HUES6 (cell line): Measurements from ENCODE around the gene KLHL40.

Experiments used
- H3K27ac ChIP-seq: 2 replicates; pipeline ENCODE4 v1.7.0; 2013; ENCODE audit warnings: low read depth, mild to moderate bottlenecking, low read length, inconsistent platforms
- H3K27me3 ChIP-seq: 2 replicates; pipeline ENCODE4 v1.6.1; 2013; ENCODE audit warnings: low read length; ENCODE audit not compliant: control insufficient read depth, insufficient read depth
- H3K36me3 ChIP-seq: 2 replicates; pipeline ENCODE4 v1.6.1; 2013; ENCODE audit warnings: low read length; ENCODE audit not compliant: control insufficient read depth, insufficient read depth
- H3K4me1 ChIP-seq: 2 replicates; pipeline ENCODE4 v1.6.1; 2013; ENCODE audit warnings: low read length; ENCODE audit not compliant: control insufficient read depth, insufficient read depth
- H3K4me3 ChIP-seq: 2 replicates; pipeline ENCODE4 v1.5.1; 2013; ENCODE audit warnings: low read depth, low read length
- H3K9ac ChIP-seq: one replicate; pipeline ENCODE4 v1.6.1; 2013; ENCODE audit warnings: mild to moderate bottlenecking, low read length
- H3K9me3 ChIP-seq: 2 replicates; pipeline ENCODE4 v1.6.1; 2013; ENCODE audit warnings: low read depth, low read length; ENCODE audit not compliant: control insufficient read depth, insufficient read depth

The KLHL40 gene

DNA sequence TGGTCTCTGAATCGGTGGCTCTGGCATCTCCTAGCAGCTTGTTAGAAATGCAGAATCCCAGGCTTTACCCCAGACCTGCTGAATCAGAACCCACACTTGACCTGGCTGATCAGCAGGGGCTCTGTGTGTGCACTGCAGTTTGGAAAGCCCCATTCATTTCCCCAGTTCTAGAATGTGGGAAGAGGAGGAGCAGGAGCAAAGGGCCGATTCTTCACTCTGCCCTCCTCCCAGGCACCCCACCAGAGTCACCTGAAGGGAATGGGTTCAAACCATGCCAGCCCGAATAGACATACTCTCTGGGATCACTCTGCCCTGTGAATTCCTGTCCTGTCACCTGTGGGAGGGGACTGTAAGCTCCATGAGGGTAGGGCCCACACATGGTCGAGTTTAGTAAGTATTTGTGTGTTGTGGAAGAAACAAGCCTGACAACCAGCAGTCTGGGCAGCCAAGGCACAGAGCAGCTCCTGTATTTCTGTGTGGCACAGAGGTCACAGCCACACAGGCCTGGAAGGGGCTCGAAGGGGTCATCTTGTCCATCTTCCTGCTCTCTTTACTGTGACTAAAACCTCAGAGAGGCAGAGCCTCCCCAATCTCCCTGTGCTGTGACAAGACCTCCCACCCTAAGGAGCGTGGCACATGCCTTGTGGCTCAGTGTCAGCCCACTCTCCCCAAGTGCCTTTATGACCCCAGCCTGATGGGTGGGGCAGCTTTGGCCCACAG, 46.3 kb downstream of the KLHL40 start:
- peaks cover 42% of the 10 kb centered on the region for H3K4me1 ChIP-seq
- no peaks in the 10 kb centered on the region; the same call in 1 of the 2 replicates for H3K27me3 ChIP-seq
- H3K4me3 ChIP-seq = no peak overlapping the region
- H3K27ac ChIP-seq = no peak overlapping the region
- no peak overlapping the region for H3K9ac ChIP-seq
- H3K36me3 ChIP-seq = no peaks in the 10 kb centered on the region
- peaks cover 4% of the 10 kb centered on the region; the same call in 1 of the 2 replicates for H3K9me3 ChIP-seq

- no peaks in the 10 kb centered on the region for H3K36me3 ChIP-seq
- no peak overlapping the region for H3K4me3 ChIP-seq
- H3K9me3 ChIP-seq = peaks cover 4% of the 10 kb centered on the region; the same call in 1 of the 2 replicates
- H3K27ac ChIP-seq = no peak overlapping the region
- H3K9ac ChIP-seq = no peak overlapping the region
- H3K27me3 ChIP-seq = no peaks in the 10 kb centered on the region; the same call in 1 of the 2 replicates
- H3K4me1 ChIP-seq = peaks cover 42% of the 10 kb centered on the region
Observed at GRCh38 chr3:42732196-42732828, 47.0 kb downstream of the KLHL40 start.

- no peaks in the 10 kb centered on the region; the same call in 1 of the 2 replicates for H3K27me3 ChIP-seq
- no peak overlapping the region for H3K4me3 ChIP-seq
- H3K4me1 ChIP-seq = peaks cover 42% of the 10 kb centered on the region
- H3K27ac ChIP-seq = no peak overlapping the region
- no peaks in the 10 kb centered on the region for H3K36me3 ChIP-seq
- H3K9me3 ChIP-seq = peaks cover 4% of the 10 kb centered on the region; the same call in 1 of the 2 replicates
- H3K9ac ChIP-seq = no peak overlapping the region
Observed at GRCh38 chr3:42732829-42733459, 47.6 kb downstream of the KLHL40 start.

DNA sequence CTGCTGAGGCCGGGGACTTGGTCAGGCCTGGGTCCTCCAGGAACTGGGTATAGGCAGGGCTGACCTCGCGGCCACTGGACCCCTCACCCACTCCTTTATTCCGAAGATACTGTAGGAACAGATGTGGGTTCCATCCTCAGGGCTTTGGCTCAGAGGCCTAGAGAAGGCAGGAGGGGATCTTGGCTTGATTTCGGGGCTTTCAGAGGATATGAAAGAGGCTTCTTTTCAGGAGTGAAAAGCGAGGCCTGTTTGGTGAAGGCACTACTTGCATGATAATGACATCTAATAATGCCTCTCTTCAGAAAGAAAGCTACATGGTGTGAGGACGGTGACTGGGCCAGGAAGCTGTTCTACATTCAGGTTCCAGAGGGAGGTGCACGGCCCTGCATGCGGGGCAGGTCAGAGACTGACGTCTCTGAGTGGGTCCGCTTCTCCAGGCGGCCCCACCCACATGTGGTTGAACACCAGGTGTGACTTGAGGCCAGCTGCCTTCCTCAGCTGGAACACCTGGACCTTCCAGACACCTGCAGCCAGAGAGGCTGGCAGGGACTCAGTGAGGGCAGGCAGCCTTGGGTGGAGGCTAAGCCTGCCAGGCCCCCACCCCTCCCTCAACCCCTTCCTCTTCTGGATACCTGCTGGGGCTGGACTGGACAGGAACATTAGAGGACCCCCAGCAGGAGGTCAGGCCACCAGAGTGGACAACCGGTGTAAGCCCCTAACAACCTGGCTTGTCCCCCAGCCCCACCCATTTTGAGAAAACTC, 48.3 kb downstream of the KLHL40 start:
- no peak overlapping the region for H3K4me3 ChIP-seq
- peaks cover 3% of the 10 kb centered on the region; the same call in 1 of the 2 replicates for H3K9me3 ChIP-seq
- peaks cover 42% of the 10 kb centered on the region for H3K4me1 ChIP-seq
- no peaks in the 10 kb centered on the region; the same call in 1 of the 2 replicates for H3K27me3 ChIP-seq
- no peak overlapping the region for H3K27ac ChIP-seq
- no peak overlapping the region for H3K9ac ChIP-seq
- H3K36me3 ChIP-seq = no peaks in the 10 kb centered on the region

GRCh38 chr3:42734263-42734860, 49.0 kb downstream of the KLHL40 start:
- Histone ChIP-seq H3K9me3 (no peaks in the 10 kb centered on the region), H3K27me3 (no peaks in the 10 kb centered on the region; the same call in 1 of the 2 replicates), H3K9ac (peak overlapping the region; percentile 12), H3K4me1 (peaks cover 42% of the 10 kb centered on the region), H3K4me3 (no peak overlapping the region), H3K36me3 (no peaks in the 10 kb centered on the region), H3K27ac (no peak overlapping the region)

GRCh38 chr3:42735019-42735418, 49.7 kb downstream of the KLHL40 start:
- H3K27ac ChIP-seq = no peak overlapping the region
- H3K9me3 ChIP-seq = no peaks in the 10 kb centered on the region
- H3K4me3 ChIP-seq = no peak overlapping the region
- peaks cover 42% of the 10 kb centered on the region for H3K4me1 ChIP-seq
- no peaks in the 10 kb centered on the region for H3K36me3 ChIP-seq
- no peak overlapping the region for H3K9ac ChIP-seq
- H3K27me3 ChIP-seq = no peaks in the 10 kb centered on the region; the same call in 1 of the 2 replicates

DNA sequence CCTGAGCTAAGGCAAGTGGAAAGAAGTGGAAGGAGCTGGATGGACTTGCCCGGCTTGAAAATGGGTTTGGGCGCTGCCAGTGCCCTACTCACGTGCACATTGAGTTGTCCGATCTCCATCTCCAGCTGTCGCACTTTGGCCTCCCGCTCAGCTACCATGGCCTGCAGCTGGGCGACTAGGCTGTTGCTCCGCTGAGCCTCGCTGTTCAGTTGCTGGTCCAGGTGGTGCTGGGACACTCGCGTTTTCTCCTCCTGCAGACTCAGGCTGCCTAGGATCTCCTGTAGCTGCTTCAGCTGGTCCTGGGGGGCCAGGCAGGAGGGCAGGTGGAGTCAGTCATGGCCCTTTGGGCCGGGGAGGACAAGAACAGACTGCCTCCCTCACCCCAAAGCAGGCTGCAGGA, 50.3 kb downstream of the KLHL40 start:
- H3K4me1 ChIP-seq = peaks cover 42% of the 10 kb centered on the region
- H3K9me3 ChIP-seq = no peaks in the 10 kb centered on the region
- no peak overlapping the region for H3K27ac ChIP-seq
- H3K9ac ChIP-seq = no peak overlapping the region
- no peaks in the 10 kb centered on the region; the same call in 1 of the 2 replicates for H3K27me3 ChIP-seq
- no peak overlapping the region for H3K4me3 ChIP-seq
- no peaks in the 10 kb centered on the region for H3K36me3 ChIP-seq

DNA sequence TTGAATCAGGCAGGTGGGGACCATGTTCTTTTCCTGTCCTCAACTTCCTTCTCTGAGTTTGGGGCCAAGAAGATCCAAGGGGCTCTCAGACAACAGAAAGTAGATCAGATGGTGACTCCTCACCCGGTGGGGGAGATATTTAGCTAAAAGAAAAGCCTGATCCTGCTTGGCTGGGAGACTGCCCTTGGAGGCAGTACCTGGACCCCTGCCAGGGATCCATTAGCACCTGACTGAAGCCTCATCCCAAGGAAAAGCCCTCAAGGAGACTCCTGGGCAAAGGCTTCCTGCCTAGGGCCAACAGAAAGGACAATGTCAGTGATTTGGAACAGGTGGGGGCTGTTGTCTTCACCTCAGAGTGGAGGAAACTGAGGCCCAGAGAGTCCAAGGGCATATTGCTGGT, 50.7 kb downstream of the KLHL40 start:
- no peak overlapping the region for H3K4me3 ChIP-seq
- no peaks in the 10 kb centered on the region for H3K9me3 ChIP-seq
- H3K4me1 ChIP-seq = peaks cover 42% of the 10 kb centered on the region
- no peaks in the 10 kb centered on the region for H3K36me3 ChIP-seq
- no peak overlapping the region for H3K9ac ChIP-seq
- no peak overlapping the region for H3K27ac ChIP-seq
- no peaks in the 10 kb centered on the region; the same call in 1 of the 2 replicates for H3K27me3 ChIP-seq

DNA sequence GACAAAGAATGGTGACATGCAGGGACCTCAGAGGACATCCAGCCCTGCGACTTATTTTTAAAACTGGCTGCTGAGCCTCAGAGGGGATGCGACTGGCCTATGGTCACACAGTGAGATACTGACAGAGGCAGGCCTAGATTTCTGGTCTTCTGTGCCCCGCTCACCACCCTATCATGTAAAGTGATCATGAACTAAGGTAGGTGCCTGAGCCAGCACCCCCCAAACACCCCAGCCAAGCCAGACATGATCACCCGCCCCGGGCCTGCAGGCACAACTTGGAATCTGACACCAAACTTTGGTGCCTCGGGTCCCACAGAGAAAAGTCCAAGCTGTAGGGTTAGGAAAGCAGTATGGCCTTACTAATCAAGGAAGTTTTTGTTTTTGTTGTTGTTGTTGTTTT, 51.2 kb downstream of the KLHL40 start:
- Histone ChIP-seq H3K4me1 (peaks cover 42% of the 10 kb centered on the region), H3K9ac (no peak overlapping the region), H3K4me3 (no peak overlapping the region)

DNA sequence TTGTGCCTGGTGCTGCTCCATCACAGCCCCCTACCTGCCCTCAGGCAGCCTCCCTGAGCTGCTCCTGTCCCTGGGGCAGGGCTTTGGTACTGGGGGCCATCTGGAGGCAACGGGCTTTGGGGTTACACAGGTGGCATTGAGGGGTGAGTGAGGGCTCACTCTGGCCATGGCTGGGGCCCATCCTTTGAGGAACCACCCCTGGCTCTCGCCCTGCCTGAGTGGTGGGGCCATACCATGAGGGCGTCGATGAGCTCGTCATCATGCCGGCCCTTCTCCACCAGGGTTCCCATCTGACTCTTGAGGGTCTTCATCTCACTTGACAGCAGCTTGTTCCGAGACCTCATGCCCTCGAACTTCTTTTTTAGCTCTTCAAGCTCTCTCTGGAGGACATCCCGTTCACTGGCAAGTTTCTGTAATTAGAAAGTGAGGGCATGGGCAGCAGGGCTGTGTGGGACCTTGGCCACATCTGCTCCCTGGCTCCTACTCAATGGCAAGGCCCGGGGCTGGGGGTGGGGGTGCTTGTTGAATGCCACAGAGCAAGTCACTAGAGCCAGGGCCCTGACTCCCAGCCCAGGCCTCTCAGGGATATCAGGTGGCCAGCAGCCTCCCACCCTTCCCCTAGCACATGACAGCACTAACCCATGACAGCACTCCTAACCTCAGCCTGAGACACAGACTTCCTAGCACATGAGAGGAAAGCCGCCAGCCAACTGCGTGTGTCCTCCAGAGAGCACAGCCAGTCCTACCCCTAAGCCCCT, 54.2 kb downstream of the KLHL40 start:
- peaks cover 21% of the 10 kb centered on the region for H3K4me1 ChIP-seq
- no peak overlapping the region for H3K4me3 ChIP-seq
- no peak overlapping the region for H3K27ac ChIP-seq
- no peaks in the 10 kb centered on the region for H3K36me3 ChIP-seq
- H3K9ac ChIP-seq = no peak overlapping the region
- H3K27me3 ChIP-seq = no peaks in the 10 kb centered on the region
- no peaks in the 10 kb centered on the region for H3K9me3 ChIP-seq

More for the DNA sequence above, 51.2 kb downstream of the KLHL40 start:
- H3K36me3 ChIP-seq = no peaks in the 10 kb centered on the region
- H3K27me3 ChIP-seq = no peaks in the 10 kb centered on the region; the same call in 1 of the 2 replicates
- no peaks in the 10 kb centered on the region for H3K9me3 ChIP-seq
- no peak overlapping the region for H3K27ac ChIP-seq
